SK-N-MC (cell line): Measurements from ENCODE around the gene UFSP1.

Experiments used
- EZH2 ChIP-seq: fragments of 200-600 bp; sonication (generic); IDR thresholded peaks from one replicate; pipeline ENCODE4 v1.6.1; 2017; ENCODE audit warnings: antibody characterized with exemption
- POLR2AphosphoS5 ChIP-seq: IDR thresholded peaks from 2 replicates; pipeline ENCODE4 v1.6.1; 2012; ENCODE audit warnings: mild to moderate bottlenecking, low read depth, low read length, borderline replicate concordance

DNA sequence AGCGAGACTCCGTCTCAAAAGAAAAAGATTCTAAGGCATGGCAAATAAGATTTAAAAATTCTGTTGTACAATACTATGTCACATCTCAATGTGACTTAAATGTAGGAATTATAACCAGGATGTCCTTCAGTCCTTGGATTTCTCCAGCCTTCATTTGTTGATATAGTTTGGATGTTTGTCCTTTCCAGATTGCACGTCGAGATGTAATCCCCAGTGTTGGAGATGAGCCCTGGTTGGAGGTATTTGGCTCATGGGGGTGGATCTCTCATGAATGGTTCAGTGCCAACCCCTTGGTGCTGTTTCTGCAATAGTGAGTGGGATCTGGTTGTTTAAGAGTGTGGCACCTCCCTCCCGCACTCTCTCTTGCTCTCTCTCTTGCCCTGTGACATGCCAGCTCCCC lies 19.0 kb upstream of the UFSP1 start:
- TF ChIP-seq EZH2 (no peak), POLR2AphosphoS5 (no peak)
